ENCODE data around the gene TACC2. TPM values are rescaled to one million over a fixed set of nuclear protein-coding genes. Genes with fewer than 3 reads are reported as not detected.

The TACC2 gene
- total and polyA plus RNA-seq, 9 of the 15 experiments (the other 6 are each of a cell fraction or from before 2014, with no cell fraction given), result under 0.01 to 0.35 (median 0.03) TPM; not detected in 6

- H3K27ac ChIP-seq (ENCODE audit: extremely low read depth, low read depth, low read length), result no peak overlapping the region
- H3K9me3 ChIP-seq (replicated peaks; ENCODE audit: control insufficient read depth, insufficient read depth, low read depth, low read length), result no peaks in the 10 kb centered on the region
- FAIRE-seq (no peak), ATAC-seq (no peak), DNase-seq (ENCODE audit: extremely low read depth in 1 of 4, low spot score in 3 of 4) (peak in 1 of 4 experiments; percentile 9)
- WGBS (ENCODE audit: insufficient coverage, low coverage, missing lambda C conversion rate), result 37% methylated on average over 5 of the region's 5 CpGs
- H3K27me3 ChIP-seq (ENCODE audit: control insufficient read depth in 2 of 2, insufficient read depth in 2 of 2, low read length in 2 of 2), result no peaks in the 10 kb centered on the region; a peak in 1 of 5 replicates
- H4K20me1 ChIP-seq (replicated peaks; ENCODE audit: control insufficient read depth, insufficient read depth, low read length), result no peaks in the 10 kb centered on the region
- ChIA-PET CTCF (ENCODE audit: low intra/inter-chr PET ratio) (no interaction called here), POLR2A (interaction anchor here (1.3 kb wide), 1 partner anchor 13 kb away, joined by 5 read pairs; no protein-coding TSS in a partner anchor)
- in situ Hi-C loops (cut with MboI), result no loop called here
- no peak overlapping the region for H3K9ac ChIP-seq (ENCODE audit: insufficient read depth in 1 of 2, low read depth in 2 of 2, low read length in 2 of 2)
- H3K9me1 ChIP-seq (ENCODE audit: control insufficient read depth, insufficient read depth, low read length), result no peaks in the 10 kb centered on the region
- TF ChIP-seq TCF7L2 (IDR thresholded peaks at IDR 0.05; ENCODE audit: low read depth, low read length), result no peak
- 0 out of 2 replicates have a peak, but pooled peaks have one; percentile 14 for TF ChIP-seq MAX (CRISPR knock-in tag; IDR thresholded peaks at IDR 0.05)
- intact Hi-C loops (cut with micrococcal nuclease), result no loop called here
- peaks cover 9% of the 10 kb centered on the region; the same call in 1 of the 3 replicates for H3K36me3 ChIP-seq (ENCODE audit: control insufficient read depth, insufficient read depth, low read length)
- BruUV-seq (replicated peaks), result no TSS peak
- no peak overlapping the region for H2AFZ ChIP-seq (ENCODE audit: low read depth, low read length)
- H3K79me2 ChIP-seq (ENCODE audit: control insufficient read depth, insufficient read depth, low read length), result no peaks in the 10 kb centered on the region
- H3K4me2 ChIP-seq (ENCODE audit: insufficient read depth, low read length), result no peak overlapping the region
- no peaks in the 10 kb centered on the region for H3K4me1 ChIP-seq (replicated peaks in 1 of 2; ENCODE audit: control insufficient read depth in 2 of 2, insufficient read depth in 2 of 2, low read length in 2 of 2)
- H3K4me3 ChIP-seq, result no peak overlapping the region
Observed at GRCh38 chr10:121952226-121952625, 36.7 kb upstream of the TACC2 start.

GRCh38 chr10:121956111-121957061, 32.6 kb upstream of the TACC2 start:
- ChIA-PET CTCF (ENCODE audit: low intra/inter-chr PET ratio) (no interaction called here), POLR2A (no interaction called here)
- no TSS peak for BruUV-seq (replicated peaks)
- intact Hi-C loops (cut with micrococcal nuclease) (no loop called here), in situ Hi-C loops (cut with MboI) (no loop called here)
- no peaks in the 10 kb centered on the region for H3K4me1 ChIP-seq (replicated peaks in 1 of 2; ENCODE audit: control insufficient read depth in 2 of 2, insufficient read depth in 2 of 2, low read length in 2 of 2)
- ATAC-seq, result no peak
- H4K20me1 ChIP-seq (replicated peaks; ENCODE audit: control insufficient read depth, insufficient read depth, low read length), result no peaks in the 10 kb centered on the region
- H3K27me3 ChIP-seq (ENCODE audit: control insufficient read depth in 2 of 2, insufficient read depth in 2 of 2, low read length in 2 of 2), result no peaks in the 10 kb centered on the region
- no peak overlapping the region for H3K27ac ChIP-seq (ENCODE audit: extremely low read depth, low read depth, low read length)
- H3K79me2 ChIP-seq (ENCODE audit: control insufficient read depth, insufficient read depth, low read length), result no peaks in the 10 kb centered on the region
- H3K9me1 ChIP-seq (ENCODE audit: control insufficient read depth, insufficient read depth, low read length), result no peaks in the 10 kb centered on the region
- no peak for FAIRE-seq
- no peak overlapping the region for H2AFZ ChIP-seq (ENCODE audit: low read depth, low read length)
- H3K36me3 ChIP-seq (ENCODE audit: control insufficient read depth, insufficient read depth, low read length), result peaks cover 25% of the 10 kb centered on the region; the same call in 1 of the 3 replicates
- no peak overlapping the region for H3K9ac ChIP-seq (ENCODE audit: insufficient read depth in 1 of 2, low read depth in 2 of 2, low read length in 2 of 2)
- no peak overlapping the region for H3K4me2 ChIP-seq (ENCODE audit: insufficient read depth, low read length)
- no peak overlapping the region for H3K4me3 ChIP-seq
- 80% methylated on average over 6 of the region's 7 CpGs for WGBS (ENCODE audit: insufficient coverage, low coverage, missing lambda C conversion rate)
- no peak for DNase-seq (ENCODE audit: extremely low read depth in 1 of 4, low spot score in 3 of 4)
- no peaks in the 10 kb centered on the region for H3K9me3 ChIP-seq (replicated peaks; ENCODE audit: control insufficient read depth, insufficient read depth, low read depth, low read length)
- TF ChIP-seq PRPF4 (IDR thresholded peaks at IDR 0.05; ENCODE audit: insufficient read depth, low read depth, low read length, poor library complexity, severe bottlenecking) (no peak), MIER1 (IDR thresholded peaks at IDR 0.05; ENCODE audit: low read depth) (no peak)
